ENCODE results near the gene MYMK.

MYMK gene

DNA sequence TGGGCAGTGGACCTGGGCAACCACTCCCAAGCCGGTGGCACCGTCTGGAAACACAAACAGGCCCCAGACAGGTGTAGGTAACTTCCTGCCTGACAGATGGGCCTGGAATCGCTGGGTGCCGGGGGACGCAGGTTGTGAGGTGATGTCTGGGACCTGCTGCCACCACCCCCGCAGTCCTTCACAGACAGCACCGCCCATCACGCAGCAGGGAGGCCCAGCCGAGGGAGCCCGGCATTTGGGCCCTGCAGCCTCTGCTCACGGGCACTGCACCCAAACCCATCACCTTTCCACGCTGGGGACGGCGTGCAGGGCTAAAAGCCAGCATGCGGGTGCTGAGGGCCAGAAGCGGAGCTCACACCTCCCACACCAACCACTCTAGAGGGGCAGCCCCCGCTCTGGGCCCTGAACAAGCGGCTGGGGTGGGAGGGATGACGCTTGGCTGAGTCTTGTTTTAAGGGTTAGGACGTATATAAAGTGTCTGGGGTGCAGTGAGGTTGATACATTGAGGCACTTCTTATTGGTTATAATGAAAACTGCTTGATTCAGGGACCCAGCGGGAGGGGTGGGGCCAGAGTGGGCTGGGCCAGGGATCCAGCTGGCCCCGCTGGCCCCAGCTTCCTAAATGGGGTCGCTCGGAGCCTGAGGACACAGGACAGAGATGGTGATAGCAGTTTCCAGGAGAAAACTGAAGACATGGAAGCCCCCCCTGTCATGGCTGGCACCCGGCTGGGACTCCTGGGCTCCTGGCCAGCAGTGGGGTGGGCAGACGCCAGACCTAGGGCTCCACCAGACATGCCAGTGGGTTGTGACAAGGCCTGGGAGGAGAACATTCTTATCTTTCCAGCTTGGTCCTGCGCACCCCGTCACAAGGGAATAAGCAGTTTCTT is 11.3 kb downstream of the MYMK start:
- no peak for TF ChIP-seq CTCF (IDR thresholded peaks at IDR 0.05; ENCODE audit: borderline replicate concordance, control extremely low read depth, extremely low read depth, insufficient read depth, missing control alignments)
- in situ Hi-C loops (cut with MboI; ENCODE audit: low sequenced_read_pairs, unreplicated experiment), result no loop called here
- no peak for DNase-seq (ENCODE audit: low spot score)

DNA sequence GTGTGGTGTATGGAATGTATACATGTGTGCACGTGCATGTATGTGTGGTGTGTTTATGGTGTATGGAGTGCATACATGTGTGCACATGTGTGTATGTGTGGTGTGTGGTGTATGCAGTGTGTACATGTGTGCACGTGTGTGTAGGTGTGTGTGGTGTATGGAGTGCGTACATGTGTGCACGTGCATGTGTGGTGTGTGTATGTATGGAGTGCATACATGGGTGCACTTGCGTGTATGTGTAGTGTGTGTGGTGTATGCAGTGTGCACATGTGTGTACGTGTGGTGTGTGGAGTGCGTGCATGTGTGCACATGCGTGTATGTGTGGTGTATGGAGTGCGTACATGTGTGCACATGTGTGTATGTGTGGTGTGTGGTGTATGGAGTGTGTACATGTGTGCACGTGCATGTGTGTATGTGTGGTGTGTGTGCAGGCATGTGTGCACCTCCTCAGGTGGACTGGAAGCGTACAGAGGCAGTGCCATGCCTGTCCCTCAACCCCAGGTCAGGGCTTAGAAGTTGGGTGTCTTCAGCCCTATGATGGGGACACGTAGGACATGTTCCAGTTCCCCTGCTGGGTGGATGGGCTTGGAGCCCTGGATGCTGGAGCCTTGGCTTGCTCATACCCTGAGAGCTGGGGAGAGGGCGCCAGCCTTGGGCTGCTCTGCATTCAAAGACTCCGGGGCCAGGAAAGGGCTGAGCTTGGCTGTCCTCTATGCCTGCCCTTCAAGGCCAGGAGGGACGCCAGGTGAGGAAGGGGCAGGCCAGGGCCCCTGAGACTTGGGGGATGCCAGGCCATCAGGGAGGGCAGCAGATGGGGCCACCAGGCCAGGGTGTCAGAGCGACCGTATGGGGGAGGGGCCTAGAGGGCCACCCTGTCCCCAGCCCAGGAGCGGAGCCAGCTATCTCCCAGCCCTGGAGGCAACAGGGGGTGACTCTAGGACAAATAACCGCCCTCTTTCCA is 12.2 kb downstream of the MYMK start:
- TF ChIP-seq CTCF (IDR thresholded peaks at IDR 0.05; ENCODE audit: borderline replicate concordance, control extremely low read depth, extremely low read depth, insufficient read depth, missing control alignments), result no peak
- DNase-seq (ENCODE audit: low spot score), result no peak
- in situ Hi-C loops (cut with MboI; ENCODE audit: low sequenced_read_pairs, unreplicated experiment), result no loop called here

DNA sequence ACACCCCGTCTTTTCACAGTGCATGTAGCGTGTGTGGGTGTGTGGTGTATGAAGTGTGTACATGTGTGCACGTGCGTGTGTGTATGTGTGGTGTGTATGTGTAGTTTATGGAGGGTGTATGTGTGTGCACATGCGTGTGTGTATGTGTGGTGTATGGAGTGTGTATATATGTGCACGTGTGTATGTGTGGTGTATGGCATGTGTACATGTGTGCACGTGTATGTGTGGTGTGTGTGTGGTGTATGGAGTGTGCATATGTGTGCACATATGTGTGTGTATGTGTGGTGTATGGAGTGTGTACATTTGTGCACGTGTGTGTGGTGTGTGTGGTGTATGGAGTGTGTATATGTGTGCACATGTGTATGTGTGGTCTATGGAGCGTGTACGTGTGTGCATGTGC is 13.2 kb downstream of the MYMK start:
- no peak for TF ChIP-seq CTCF (IDR thresholded peaks at IDR 0.05; ENCODE audit: borderline replicate concordance, control extremely low read depth, extremely low read depth, insufficient read depth, missing control alignments)
- in situ Hi-C loops (cut with MboI; ENCODE audit: low sequenced_read_pairs, unreplicated experiment), result no loop called here
- no peak for DNase-seq (ENCODE audit: low spot score)

DNA sequence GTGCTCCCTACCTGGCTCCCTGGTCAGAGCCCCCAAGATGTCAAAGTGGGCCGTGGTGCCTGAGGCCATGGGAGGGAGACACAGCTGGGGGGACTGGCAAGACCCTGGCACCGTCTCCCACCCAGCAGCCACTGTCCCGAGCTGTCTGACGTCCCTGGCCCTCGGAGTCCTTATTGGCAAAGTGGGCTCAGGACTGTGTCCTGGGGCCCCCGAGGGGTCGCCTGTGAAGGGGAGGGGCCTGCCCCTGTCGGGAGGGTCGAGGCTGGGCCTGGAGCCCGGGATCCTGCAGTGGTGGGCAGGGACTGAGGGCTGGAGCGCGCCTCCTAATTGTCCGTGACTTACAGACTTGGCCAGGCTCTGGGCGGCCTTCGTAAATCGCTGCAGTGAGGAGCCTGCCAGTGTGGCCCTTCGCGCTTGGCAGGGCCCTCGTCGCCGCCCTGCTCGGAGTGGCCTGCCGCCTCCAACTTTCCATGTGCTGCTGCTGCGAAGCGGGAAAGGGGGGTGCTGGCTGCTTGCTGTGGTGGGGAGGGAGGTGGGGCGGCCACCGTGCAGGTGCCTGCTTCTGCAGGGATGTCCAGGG is 13.7 kb downstream of the MYMK start:
- no peak for DNase-seq (ENCODE audit: low spot score)
- TF ChIP-seq CTCF (IDR thresholded peaks at IDR 0.05; ENCODE audit: borderline replicate concordance, control extremely low read depth, extremely low read depth, insufficient read depth, missing control alignments), result no peak
- in situ Hi-C loops (cut with MboI; ENCODE audit: low sequenced_read_pairs, unreplicated experiment), result no loop called here

DNA sequence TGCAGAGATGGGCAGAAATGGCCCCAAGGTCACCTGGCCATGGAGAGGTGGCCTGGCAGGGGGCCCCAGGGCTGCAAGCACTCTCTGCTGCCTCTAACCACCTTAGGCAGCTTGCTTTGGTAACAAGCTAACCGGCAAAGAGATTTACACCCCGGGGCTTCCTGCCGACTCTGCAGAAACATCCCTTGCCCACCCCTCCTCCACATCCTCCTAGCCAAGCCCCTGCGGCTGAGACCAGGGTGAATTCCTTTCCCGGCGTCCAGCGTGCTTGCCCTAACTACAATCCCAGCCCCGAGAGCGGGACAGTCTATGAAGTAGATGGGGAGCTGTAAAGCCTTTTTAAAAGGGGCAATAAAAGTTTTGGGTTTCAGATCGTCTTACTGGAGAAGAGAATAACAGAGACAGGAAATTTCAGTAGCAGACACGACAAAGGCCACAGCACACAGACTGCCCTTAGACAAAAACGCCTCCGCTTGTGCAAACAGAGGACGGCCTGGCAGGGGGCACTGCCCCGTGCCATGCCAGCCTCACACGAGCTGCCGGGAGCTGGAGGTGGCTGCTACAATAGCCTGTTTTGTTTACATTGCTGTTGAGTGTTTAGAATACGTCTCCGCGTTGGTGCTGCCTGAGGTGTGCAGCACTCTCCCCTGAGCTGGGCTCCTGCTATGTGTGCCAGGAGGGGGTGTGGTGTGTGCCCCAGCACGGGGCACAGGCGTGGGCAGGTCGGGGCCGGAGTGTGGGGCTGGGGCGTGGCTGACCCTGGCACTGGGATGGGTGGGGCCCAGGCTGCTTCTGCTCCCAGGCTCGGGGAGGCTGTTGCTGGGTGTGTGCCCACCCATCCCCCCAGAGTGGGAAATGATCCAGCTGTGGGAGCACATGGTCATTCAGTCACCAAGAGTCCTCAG is 15.3 kb downstream of the MYMK start:
- in situ Hi-C loops (cut with MboI; ENCODE audit: low sequenced_read_pairs, unreplicated experiment), result no loop called here
- DNase-seq (ENCODE audit: low spot score), result no peak
- no peak for TF ChIP-seq CTCF (IDR thresholded peaks at IDR 0.05; ENCODE audit: borderline replicate concordance, control extremely low read depth, extremely low read depth, insufficient read depth, missing control alignments)
